Fibroblast of gingiva (primary cell): ENCODE results near the gene FHIP1B.

Source experiments
- DNase-seq: peaks from one replicate; pipeline ENCODE4 v3.0.0-alpha.2; 2011; ENCODE audit warnings: low read depth

FHIP1B gene

GRCh38 chr11:6240139-6240538 lies 5.7 kb upstream of the FHIP1B start:
- DNase-seq, result no peak

- no peak for DNase-seq
These were observed 4.5 kb upstream of the FHIP1B start, which contains the start of gene CNGA4 for GRCh38 chr11:6238902-6239301. CNGA4 (plus strand) TSS chr11:6239089; CDS start chr11:6239207, 118 bp downstream.

GRCh38 chr11:6237761-6238302 lies 3.4 kb upstream of the FHIP1B start:
- DNase-seq, result no peak

- DNase-seq, result no peak
These were observed 2.8 kb upstream of the FHIP1B start for GRCh38 chr11:6237266-6237665.

- DNase-seq, result no peak
These were observed 451 bp downstream of the FHIP1B start for GRCh38 chr11:6233984-6234386.

- DNase-seq, result no peak
These were observed 1.5 kb downstream of the FHIP1B start for GRCh38 chr11:6232899-6233298.

- DNase-seq, result no peak
These were observed 4.5 kb downstream of the FHIP1B start for GRCh38 chr11:6229911-6230310.

- no peak for DNase-seq
These were observed 5.9 kb downstream of the FHIP1B start for GRCh38 chr11:6228520-6228919.

GRCh38 chr11:6225896-6226295 lies 8.5 kb downstream of the FHIP1B start:
- DNase-seq, result no peak

- no peak for DNase-seq
These were observed 9.4 kb downstream of the FHIP1B start for GRCh38 chr11:6225024-6225423.

GRCh38 chr11:6224421-6224820 lies 10.0 kb downstream of the FHIP1B start:
- DNase-seq, result no peak

- no peak for DNase-seq
These were observed 10.6 kb downstream of the FHIP1B start for GRCh38 chr11:6223854-6224253.

- DNase-seq, result peak; percentile 91
These were observed 15.1 kb downstream of the FHIP1B start for GRCh38 chr11:6219359-6219758.

GRCh38 chr11:6217722-6218121 lies 16.7 kb downstream of the FHIP1B start:
- no peak for DNase-seq

- DNase-seq, result no peak
These were observed 17.9 kb downstream of the FHIP1B start for GRCh38 chr11:6216501-6216900.

- no peak for DNase-seq
These were observed 19.9 kb downstream of the FHIP1B start for GRCh38 chr11:6214530-6214929.

- DNase-seq, result no peak
These were observed 24.0 kb downstream of the FHIP1B start for GRCh38 chr11:6210274-6210955.

- no peak for DNase-seq
These were observed 24.6 kb downstream of the FHIP1B start for GRCh38 chr11:6209801-6210200.

- no peak for DNase-seq
These were observed 27.8 kb downstream of the FHIP1B start for GRCh38 chr11:6206456-6207180.

- no peak for DNase-seq
These were observed 29.1 kb downstream of the FHIP1B start, which contains the start of gene C11orf42 for GRCh38 chr11:6205366-6205765. C11orf42 (plus strand) TSS chr11:6205557; CDS start chr11:6205616, 59 bp downstream.

- DNase-seq, result peak; percentile 19
These were observed 29.7 kb downstream of the FHIP1B start for GRCh38 chr11:6204706-6205105.

GRCh38 chr11:6203327-6203726 lies 31.1 kb downstream of the FHIP1B start:
- no peak for DNase-seq

GRCh38 chr11:6202041-6202440 lies 32.4 kb downstream of the FHIP1B start:
- no peak for DNase-seq
